Fibroblast of peridontal ligament (primary cell): Measurements from ENCODE around the gene ZNF648.
"Not testable (repeated sequence)": the region's sequence is repeated elsewhere in the genome, so short reads cannot be mapped to it uniquely, and the experiment has no call there.

Experiments used
- DNase-seq: peaks from one replicate; pipeline ENCODE4 v3.0.0-alpha.2; 2010; ENCODE audit errors: extremely low read depth

Gene ZNF648

DNA sequence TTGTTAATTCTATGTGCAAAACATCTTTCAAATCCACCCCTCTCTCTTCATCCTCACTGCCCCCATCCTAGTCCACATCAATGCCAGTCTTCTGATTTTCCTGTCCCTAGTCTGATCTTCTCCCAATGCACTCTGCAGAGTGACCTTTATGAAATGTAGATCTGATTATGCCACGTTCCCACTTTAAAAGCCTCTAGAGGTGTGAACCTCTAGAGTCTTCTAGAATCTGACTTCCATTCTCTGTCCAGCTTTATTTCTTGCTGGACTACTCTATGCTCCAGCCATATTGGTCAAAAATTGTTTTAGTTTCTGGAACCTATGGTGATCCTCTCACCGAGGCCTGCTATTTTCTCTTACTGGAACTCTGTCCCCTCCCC, 32.5 kb downstream of the ZNF648 start:
- no peak for DNase-seq

DNA sequence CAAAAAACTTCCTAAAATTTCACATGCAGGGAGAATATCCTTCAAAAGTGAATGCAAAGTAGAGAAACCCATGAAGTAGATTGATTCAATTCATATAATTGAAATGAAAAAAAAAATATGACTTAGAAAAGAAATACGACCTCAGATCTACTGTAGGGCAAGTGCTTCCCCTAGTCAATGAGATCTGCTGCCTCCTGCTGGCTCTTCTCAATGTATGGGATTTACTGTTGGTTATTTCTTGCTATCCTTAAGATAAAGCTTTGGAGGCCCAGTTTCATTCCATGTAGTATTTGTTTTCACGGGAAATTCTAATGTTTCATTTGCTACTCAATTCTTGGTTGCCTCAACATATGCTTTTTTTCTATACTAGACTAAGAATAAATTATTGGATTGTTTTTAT, 46.2 kb downstream of the ZNF648 start:
- no peak for DNase-seq

DNA sequence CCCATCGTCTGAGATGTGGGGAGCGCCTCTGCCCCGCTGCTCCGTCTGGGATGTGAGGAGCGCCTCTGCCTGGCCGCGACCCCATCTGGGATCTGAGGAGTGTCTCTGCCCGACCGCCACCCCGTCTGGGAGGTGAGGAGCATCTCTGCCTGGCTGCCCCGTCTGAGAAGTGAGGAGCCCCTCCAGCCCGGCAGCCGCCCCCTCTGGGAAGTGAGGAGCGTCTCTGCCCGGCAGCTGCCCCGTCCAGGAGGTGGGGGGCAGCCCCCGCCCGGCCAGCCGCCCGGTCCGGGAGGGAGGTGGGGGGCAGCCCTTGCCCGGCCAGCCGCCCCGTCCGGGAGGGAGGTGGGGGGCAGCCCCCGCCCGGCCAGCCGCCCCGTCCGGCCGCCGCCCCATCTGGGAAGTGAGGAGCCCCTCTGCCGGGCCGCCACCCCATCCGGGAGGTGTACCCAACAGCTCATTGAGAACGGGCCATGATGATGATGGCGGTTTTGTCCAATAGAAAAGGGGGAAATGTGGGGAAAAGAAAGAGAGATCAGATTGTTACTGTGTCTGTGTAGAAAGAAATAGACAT, 50.6 kb downstream of the ZNF648 start:
- not testable (repeated sequence) for DNase-seq

DNA sequence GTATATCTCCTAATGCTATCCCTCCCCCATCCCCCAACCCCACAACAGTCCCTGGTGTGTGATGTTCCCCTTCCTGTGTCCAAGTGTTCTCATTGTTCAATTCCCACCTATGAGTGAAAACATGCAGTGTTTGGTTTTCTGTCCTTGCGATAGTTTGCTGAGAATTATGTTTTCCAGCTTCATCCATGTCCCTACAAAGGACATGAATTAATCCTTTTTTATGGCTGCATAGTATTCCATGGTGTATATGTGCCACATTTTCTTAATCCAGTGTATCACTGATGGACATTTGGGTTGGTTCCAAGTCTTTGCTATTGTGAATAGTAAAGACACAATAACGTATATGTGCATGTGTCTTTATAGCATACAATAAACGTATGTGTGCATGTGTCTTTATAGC, 56.1 kb downstream of the ZNF648 start:
- DNase-seq: not testable (repeated sequence)

DNA sequence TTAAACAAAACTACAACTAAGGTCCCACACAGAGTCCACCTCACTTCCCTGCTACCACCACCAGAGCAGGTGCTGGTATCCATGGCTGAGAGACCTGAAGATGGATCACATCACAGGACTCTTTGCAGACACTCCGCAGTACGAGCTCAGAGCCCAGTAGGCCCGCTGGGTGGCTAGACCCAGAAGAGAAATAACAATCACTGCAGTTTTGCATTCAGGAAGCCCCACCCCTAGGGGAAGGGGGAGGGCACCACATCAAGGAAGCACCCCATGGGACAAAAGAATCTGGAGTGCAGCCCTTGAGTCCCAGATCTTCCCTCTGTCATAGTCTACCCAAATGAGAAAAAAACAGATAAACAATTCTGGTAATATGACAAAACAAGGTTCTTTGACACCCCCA, 56.9 kb downstream of the ZNF648 start:
- no peak for DNase-seq
